PC-9 (cell line): Measurements from ENCODE around the gene EZR. TPM values are rescaled to one million over a fixed set of nuclear protein-coding genes. Genes with fewer than 3 reads are reported as not detected.

Experiments
- BruUV-seq: library from RNA; stranded (reverse); fragments of 400-500 nt; replicated peaks from 2 replicates; lab custom pipeline; 2021; lab: Mats Ljungman, UMichigan
- CTCF ChIA-PET: fragments of 300-600 bp; sonication (Branson Sonifier 250); formaldehyde crosslinking; loops from one replicate; lab custom pipeline; 2022; ENCODE audit warnings: antibody characterized with exemption; lab: Charles Lee
- POLR2A ChIA-PET: fragments of 300-600 bp; sonication (Branson Sonifier 250); formaldehyde crosslinking; loops from one replicate; lab custom pipeline; 2022; ENCODE audit warnings: antibody characterized with exemption; ENCODE audit not compliant: unreplicated experiment; lab: Charles Lee
- DNase-seq, 2 experiments: peaks; one replicate each; pipeline versions ENCODE4 v3.0.0 to v3.0.0-alpha.2; 2015 to 2022; ENCODE audit warnings: mixed read lengths in 1 of 2
- H2AFZ ChIP-seq: fragments of 200-600 bp; sonication (generic); 2 replicates; pipeline ENCODE4 v1.8.1; 2017; ENCODE audit warnings: antibody characterized with exemption
- H3F3A ChIP-seq: fragments of 200-600 bp; sonication (generic); 2 replicates; pipeline ENCODE4 v1.8.1; 2017; ENCODE audit warnings: antibody characterized with exemption, mild to moderate bottlenecking, low read depth; ENCODE audit not compliant: insufficient read depth
- H3K27ac ChIP-seq: fragments of 200-600 bp; sonication (generic); 2 replicates; pipeline ENCODE4 v1.6.1; 2016; ENCODE audit warnings: mixed run types
- H3K27me3 ChIP-seq: fragments of 200-600 bp; sonication (generic); 2 replicates; pipeline ENCODE4 v1.6.1; 2016; ENCODE audit warnings: low read depth, mixed run types; ENCODE audit not compliant: insufficient read depth
- H3K36me3 ChIP-seq: fragments of 200-600 bp; sonication (generic); 2 replicates; pipeline ENCODE4 v1.6.1; 2016; ENCODE audit warnings: low read depth, mixed run types
- H3K4me1 ChIP-seq: fragments of 200-600 bp; sonication (generic); replicated peaks from 2 replicates; pipeline ENCODE4 v1.6.1; 2016; ENCODE audit warnings: mixed run types; ENCODE audit not compliant: insufficient read depth
- H3K4me2 ChIP-seq: fragments of 200-600 bp; sonication (generic); 2 replicates; pipeline ENCODE4 v1.6.1; 2017; ENCODE audit warnings: mixed run types
- H3K4me3 ChIP-seq: fragments of 200-600 bp; sonication (generic); 2 replicates; pipeline ENCODE4 v1.6.1; 2016; ENCODE audit warnings: mixed run types
- H3K79me2 ChIP-seq: fragments of 200-600 bp; sonication (generic); 2 replicates; pipeline ENCODE4 v1.6.1; 2017; ENCODE audit warnings: low read depth, mixed run types
- H3K9me2 ChIP-seq: fragments of 200-600 bp; sonication (generic); 2 replicates; pipeline ENCODE4 v1.8.1; 2017; ENCODE audit warnings: mild to moderate bottlenecking; ENCODE audit not compliant: insufficient read depth
- H3K9me3 ChIP-seq: fragments of 200-600 bp; sonication (generic); 2 replicates; pipeline ENCODE4 v1.8.1; 2016; ENCODE audit warnings: low read depth; ENCODE audit not compliant: insufficient read depth
- H4K20me1 ChIP-seq: fragments of 200-600 bp; sonication (generic); 2 replicates; pipeline ENCODE4 v1.8.1; 2017; ENCODE audit not compliant: insufficient read depth
- EZH2 ChIP-seq: fragments of 200-600 bp; sonication (generic); IDR thresholded peaks from 2 replicates; pipeline ENCODE4 v1.8.0; 2017; ENCODE audit warnings: antibody characterized with exemption, low read depth
- intact Hi-C: fragments of 100-400 bp; cut with micrococcal nuclease; formaldehyde crosslinking; loops from one replicate; pipeline ENCODE4 v1.10.0; 2022; ENCODE audit not compliant: unreplicated experiment
- total RNA-seq: library from RNA; stranded (reverse); gene quantifications from 2 replicates; pipeline ENCODE4 v1.2.3, GENCODE V29; 2021
- TF ChIP-seq, protein P1 (sequence below): fragments of 200-600 bp; sonication (generic); conservative IDR thresholded peaks from 2 replicates; pipeline ENCODE4 v1.6.1; 2017; ENCODE audit warnings: mixed run types, antibody characterized with exemption, mild to moderate bottlenecking, moderate library complexity

EZR gene
- total RNA-seq, 1 experiment from 2014 or later, result 240 TPM

DNA sequence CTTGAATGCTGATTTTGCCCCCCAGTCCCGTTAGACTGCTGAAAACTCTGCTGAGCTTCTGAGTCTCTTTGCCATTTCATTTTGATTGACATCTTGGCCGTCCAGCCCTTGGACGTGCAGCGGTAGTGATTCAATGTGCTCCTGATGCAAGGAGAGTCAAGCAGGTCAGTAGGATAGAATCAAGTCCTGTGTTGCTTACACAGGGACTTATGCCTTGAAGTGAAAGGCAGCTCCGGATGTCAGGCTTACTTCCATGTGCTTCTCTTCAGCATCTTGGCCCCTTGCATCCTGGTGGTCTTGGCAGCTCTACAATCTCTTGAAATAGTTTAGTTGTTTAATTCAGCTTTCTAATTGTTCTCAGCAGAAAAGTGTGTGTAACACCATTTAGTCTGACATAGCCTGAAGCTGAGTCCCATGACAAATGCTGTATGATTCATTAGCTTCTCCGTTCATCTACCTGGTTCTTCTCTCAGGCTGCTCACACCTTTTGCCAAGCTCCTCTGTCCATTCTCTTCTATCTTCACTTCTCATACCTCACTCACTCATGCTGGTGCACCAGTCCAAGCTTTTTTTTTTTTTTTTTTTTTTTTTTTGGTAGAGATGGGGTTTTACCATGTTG is 76.0 kb downstream of the EZR start:
- TF ChIP-seq, protein P1, sequence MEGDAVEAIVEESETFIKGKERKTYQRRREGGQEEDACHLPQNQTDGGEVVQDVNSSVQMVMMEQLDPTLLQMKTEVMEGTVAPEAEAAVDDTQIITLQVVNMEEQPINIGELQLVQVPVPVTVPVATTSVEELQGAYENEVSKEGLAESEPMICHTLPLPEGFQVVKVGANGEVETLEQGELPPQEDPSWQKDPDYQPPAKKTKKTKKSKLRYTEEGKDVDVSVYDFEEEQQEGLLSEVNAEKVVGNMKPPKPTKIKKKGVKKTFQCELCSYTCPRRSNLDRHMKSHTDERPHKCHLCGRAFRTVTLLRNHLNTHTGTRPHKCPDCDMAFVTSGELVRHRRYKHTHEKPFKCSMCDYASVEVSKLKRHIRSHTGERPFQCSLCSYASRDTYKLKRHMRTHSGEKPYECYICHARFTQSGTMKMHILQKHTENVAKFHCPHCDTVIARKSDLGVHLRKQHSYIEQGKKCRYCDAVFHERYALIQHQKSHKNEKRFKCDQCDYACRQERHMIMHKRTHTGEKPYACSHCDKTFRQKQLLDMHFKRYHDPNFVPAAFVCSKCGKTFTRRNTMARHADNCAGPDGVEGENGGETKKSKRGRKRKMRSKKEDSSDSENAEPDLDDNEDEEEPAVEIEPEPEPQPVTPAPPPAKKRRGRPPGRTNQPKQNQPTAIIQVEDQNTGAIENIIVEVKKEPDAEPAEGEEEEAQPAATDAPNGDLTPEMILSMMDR, result no peak
- TF ChIP-seq EZH2, result no peak
- no TSS peak for BruUV-seq
- DNase-seq, result no peak
- Histone ChIP-seq H3K9me2 (no peaks in the 10 kb centered on the region), H3K36me3 (peaks cover 34% of the 10 kb centered on the region; the same call in 1 of the 2 replicates), H3K79me2 (peaks cover 27% of the 10 kb centered on the region), H3K9me3 (peaks cover 6% of the 10 kb centered on the region; the same call in 1 of the 2 replicates), H3K27ac (peak overlapping the region; percentile 65), H3K27me3 (no peaks in the 10 kb centered on the region), H3K4me1 (peaks cover 40% of the 10 kb centered on the region), H3K4me3 (no peak overlapping the region), H4K20me1 (no peaks in the 10 kb centered on the region), H3K4me2 (peak overlapping the region; percentile 48), H3F3A (peaks cover 34% of the 10 kb centered on the region), H2AFZ (no peak overlapping the region)
- intact Hi-C loops, result no loop called here
- ChIA-PET CTCF (interaction anchor here (0.6 kb wide), 1 partner anchor 369 kb away, joined by 4 read pairs; no protein-coding TSS in a partner anchor), POLR2A (no interaction called here)

DNA sequence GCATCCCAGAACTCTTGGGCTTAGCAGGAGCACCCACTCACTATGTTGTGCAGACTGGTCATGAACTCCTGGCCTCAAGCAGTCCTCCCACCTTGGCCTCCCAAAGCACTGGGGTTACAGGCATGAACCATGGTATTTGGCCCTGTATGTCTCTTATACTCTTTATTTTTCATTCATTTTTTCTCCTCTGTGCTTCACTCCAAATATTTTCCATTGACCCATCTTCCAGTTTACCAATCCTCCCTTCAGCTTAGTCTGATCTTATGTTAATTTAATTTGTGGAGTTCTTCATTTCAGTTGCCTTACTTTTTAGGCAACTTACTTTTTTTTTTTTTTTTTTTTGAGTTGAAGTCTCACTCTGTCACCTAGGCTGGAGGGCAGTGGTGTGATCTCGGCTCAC is 79.5 kb downstream of the EZR start:
- no peak for TF ChIP-seq EZH2
- TF ChIP-seq, protein P1, result no peak
- H2AFZ ChIP-seq, result no peak overlapping the region
- peaks cover 43% of the 10 kb centered on the region for H3K36me3 ChIP-seq
- no TSS peak for BruUV-seq
- ChIA-PET POLR2A (no interaction called here), CTCF (no interaction called here)
- H3F3A ChIP-seq, result peaks cover 62% of the 10 kb centered on the region
- H4K20me1 ChIP-seq, result no peaks in the 10 kb centered on the region
- H3K9me2 ChIP-seq, result no peaks in the 10 kb centered on the region
- H3K4me1 ChIP-seq, result peaks cover 53% of the 10 kb centered on the region
- peaks cover 35% of the 10 kb centered on the region for H3K79me2 ChIP-seq
- intact Hi-C loops, result no loop called here
- peak overlapping the region; percentile 91 for H3K27ac ChIP-seq
- no peak overlapping the region for H3K4me3 ChIP-seq
- no peak overlapping the region for H3K4me2 ChIP-seq
- H3K27me3 ChIP-seq, result no peaks in the 10 kb centered on the region
- DNase-seq, result no peak
- H3K9me3 ChIP-seq, result peaks cover 9% of the 10 kb centered on the region

DNA sequence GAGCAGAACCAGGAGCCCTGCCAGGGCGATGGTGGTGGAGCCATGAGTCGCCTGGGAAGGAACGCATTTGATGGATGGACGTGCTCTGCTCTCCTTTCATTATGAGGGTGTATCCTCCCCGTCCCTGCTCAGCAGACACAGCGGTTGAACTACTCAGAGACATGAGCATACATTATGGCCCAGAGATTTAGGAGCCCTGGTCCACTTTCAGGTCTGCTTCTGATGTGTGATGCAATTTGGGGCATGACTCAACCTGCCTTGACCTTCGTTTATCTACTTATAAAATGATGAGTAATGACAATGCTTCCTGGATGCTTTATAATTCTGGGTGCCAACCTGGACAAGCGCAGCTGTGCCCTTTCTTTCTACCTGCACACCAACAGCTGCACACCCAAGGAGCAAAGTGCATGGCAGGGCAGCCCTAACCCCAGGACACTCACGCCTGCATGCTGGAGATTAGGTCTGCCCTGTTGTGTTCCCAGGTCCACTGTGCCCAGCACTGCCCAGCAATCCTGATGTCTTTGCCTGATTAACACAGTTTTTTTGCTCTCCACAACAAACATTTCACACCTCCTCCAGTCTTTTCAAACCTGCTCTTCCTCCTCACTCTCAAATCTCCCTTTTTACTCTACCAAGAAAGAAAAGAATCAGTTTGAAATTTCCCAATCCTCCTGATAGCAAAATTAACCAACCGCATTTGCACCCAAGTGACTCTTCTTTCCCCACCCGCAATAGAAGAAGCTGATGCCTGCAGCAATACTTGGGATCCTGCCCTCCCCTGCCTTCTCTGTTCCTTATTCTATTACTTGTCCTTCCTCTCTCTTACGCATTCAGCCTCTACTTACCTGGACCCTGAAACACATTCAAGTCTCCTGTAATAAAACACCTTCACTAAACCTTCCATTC is 81.2 kb downstream of the EZR start:
- peak; percentile 33 to 91 for DNase-seq
- Histone ChIP-seq H3K27me3 (no peaks in the 10 kb centered on the region), H3K79me2 (peaks cover 42% of the 10 kb centered on the region), H3F3A (peaks cover 58% of the 10 kb centered on the region), H3K27ac (peak overlapping the region; percentile 91), H3K4me1 (peaks cover 44% of the 10 kb centered on the region), H3K9me2 (no peaks in the 10 kb centered on the region), H4K20me1 (no peaks in the 10 kb centered on the region), H3K4me3 (no peak overlapping the region), H3K36me3 (peaks cover 56% of the 10 kb centered on the region), H3K9me3 (peaks cover 26% of the 10 kb centered on the region), H3K4me2 (peak overlapping the region; percentile 55), H2AFZ (no peak overlapping the region)
- no TSS peak for BruUV-seq
- CTCF ChIA-PET, result interaction anchor here (0.7 kb wide), 1 partner anchor 25 kb away, joined by 3 read pairs; no protein-coding TSS in a partner anchor
- TF ChIP-seq EZH2, result no peak
- TF ChIP-seq, protein P1, result no peak
- POLR2A ChIA-PET, result interaction anchor here (0.5 kb wide), 1 partner anchor 351 kb away, joined by 3 read pairs; no protein-coding TSS in a partner anchor
- intact Hi-C loops, result no loop called here
